Measurements from ENCODE around the gene UTP4.

The UTP4 gene

GRCh38 chr16:69195369-69196029 is 63.0 kb downstream of the UTP4 start:
- H3K36me3 ChIP-seq = no peaks in the 10 kb centered on the region
- H3K4me3 ChIP-seq = no peak overlapping the region
- no peak for TF ChIP-seq CTCF (IDR thresholded peaks at IDR 0.05)
- no peaks in the 10 kb centered on the region for H3K9me3 ChIP-seq
- peak overlapping the region in 1 of 2 donors; percentile 1 for H3K27ac ChIP-seq
- H3K4me1 ChIP-seq = peaks cover 0 to 86% (median 35%) of the 10 kb centered on the region in 4 donors
- DNase-seq = no peak
- intact Hi-C loops (cut with DNase I; ENCODE audit: low total_unique reads) = no loop called here
- H3K27me3 ChIP-seq = no peaks in the 10 kb centered on the region

GRCh38 chr16:69197573-69197972 is 65.1 kb downstream of the UTP4 start:
- no peak for TF ChIP-seq CTCF (IDR thresholded peaks at IDR 0.05)
- Histone ChIP-seq H3K36me3 (no peaks in the 10 kb centered on the region), H3K4me3 (no peak overlapping the region), H3K9me3 (no peaks in the 10 kb centered on the region), H3K27ac (no peak overlapping the region), H3K4me1 (peaks cover 0 to 77% (median 22%) of the 10 kb centered on the region in 4 donors), H3K27me3 (no peaks in the 10 kb centered on the region)
- no peak for DNase-seq
- intact Hi-C loops (cut with DNase I; ENCODE audit: low total_unique reads) = no loop called here

- no peak for DNase-seq
- no peak overlapping the region for H3K27ac ChIP-seq
These were observed 66.9 kb downstream of the UTP4 start for GRCh38 chr16:69199382-69199781.

GRCh38 chr16:69201291-69201690 is 68.8 kb downstream of the UTP4 start:
- peaks cover 0 to 70% (median 15%) of the 10 kb centered on the region in 4 donors for H3K4me1 ChIP-seq
- H3K9me3 ChIP-seq = no peaks in the 10 kb centered on the region
- no peak for TF ChIP-seq CTCF (IDR thresholded peaks at IDR 0.05)
- no peaks in the 10 kb centered on the region for H3K27me3 ChIP-seq
- DNase-seq = no peak
- no peaks in the 10 kb centered on the region for H3K36me3 ChIP-seq
- intact Hi-C loops (cut with DNase I; ENCODE audit: low total_unique reads) = no loop called here
- H3K4me3 ChIP-seq = no peak overlapping the region
- H3K27ac ChIP-seq = no peak overlapping the region

More at GRCh38 chr16:69199382-69199781, 66.9 kb downstream of the UTP4 start:
- peaks cover 0 to 74% (median 20%) of the 10 kb centered on the region in 4 donors for H3K4me1 ChIP-seq
- no peaks in the 10 kb centered on the region for H3K36me3 ChIP-seq
- no peaks in the 10 kb centered on the region for H3K9me3 ChIP-seq
- TF ChIP-seq CTCF (IDR thresholded peaks at IDR 0.05) = no peak
- intact Hi-C loops (cut with DNase I; ENCODE audit: low total_unique reads) = no loop called here
- H3K4me3 ChIP-seq = no peak overlapping the region
- no peaks in the 10 kb centered on the region for H3K27me3 ChIP-seq

- no peak overlapping the region for H3K27ac ChIP-seq
These were observed 69.3 kb downstream of the UTP4 start for GRCh38 chr16:69201787-69202186.

More at GRCh38 chr16:69201787-69202186, 69.3 kb downstream of the UTP4 start:
- Histone ChIP-seq H3K27me3 (no peaks in the 10 kb centered on the region), H3K4me3 (no peak overlapping the region), H3K4me1 (peaks cover 0 to 65% (median 15%) of the 10 kb centered on the region in 4 donors), H3K36me3 (no peaks in the 10 kb centered on the region), H3K9me3 (no peaks in the 10 kb centered on the region)
- no peak for DNase-seq
- TF ChIP-seq CTCF (IDR thresholded peaks at IDR 0.05) = no peak
- intact Hi-C loops (cut with DNase I; ENCODE audit: low total_unique reads) = no loop called here
